ENCODE measurements around the gene NAXD.

The NAXD gene

DNA sequence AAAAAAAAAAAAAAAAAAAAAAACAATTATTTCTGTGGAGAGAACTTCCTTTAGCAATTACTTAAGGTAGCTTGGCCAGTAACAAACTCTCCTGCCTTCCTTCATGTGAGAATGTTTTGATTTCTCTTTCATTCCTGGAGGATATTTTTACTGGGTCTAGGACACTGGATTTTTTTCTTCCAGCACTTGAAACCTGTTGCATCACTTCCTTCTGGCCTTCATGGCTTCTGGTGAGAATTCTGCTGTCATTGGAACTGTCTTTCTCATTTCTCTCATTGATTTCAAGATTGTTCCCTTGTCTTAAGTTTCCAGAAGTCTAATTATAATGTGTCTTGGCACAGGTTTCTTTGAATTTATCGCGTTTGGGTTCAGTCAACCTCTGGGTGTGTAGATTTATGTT, 34.5 kb upstream of the NAXD start:
- no peak overlapping the region for H3K27ac ChIP-seq
- TF ChIP-seq, protein P1, sequence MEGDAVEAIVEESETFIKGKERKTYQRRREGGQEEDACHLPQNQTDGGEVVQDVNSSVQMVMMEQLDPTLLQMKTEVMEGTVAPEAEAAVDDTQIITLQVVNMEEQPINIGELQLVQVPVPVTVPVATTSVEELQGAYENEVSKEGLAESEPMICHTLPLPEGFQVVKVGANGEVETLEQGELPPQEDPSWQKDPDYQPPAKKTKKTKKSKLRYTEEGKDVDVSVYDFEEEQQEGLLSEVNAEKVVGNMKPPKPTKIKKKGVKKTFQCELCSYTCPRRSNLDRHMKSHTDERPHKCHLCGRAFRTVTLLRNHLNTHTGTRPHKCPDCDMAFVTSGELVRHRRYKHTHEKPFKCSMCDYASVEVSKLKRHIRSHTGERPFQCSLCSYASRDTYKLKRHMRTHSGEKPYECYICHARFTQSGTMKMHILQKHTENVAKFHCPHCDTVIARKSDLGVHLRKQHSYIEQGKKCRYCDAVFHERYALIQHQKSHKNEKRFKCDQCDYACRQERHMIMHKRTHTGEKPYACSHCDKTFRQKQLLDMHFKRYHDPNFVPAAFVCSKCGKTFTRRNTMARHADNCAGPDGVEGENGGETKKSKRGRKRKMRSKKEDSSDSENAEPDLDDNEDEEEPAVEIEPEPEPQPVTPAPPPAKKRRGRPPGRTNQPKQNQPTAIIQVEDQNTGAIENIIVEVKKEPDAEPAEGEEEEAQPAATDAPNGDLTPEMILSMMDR (conservative IDR thresholded peaks at IDR 0.05; ENCODE audit: low read depth): no peak
- ChIA-PET CTCF (no interaction called here), POLR2A (ENCODE audit: low non-redundant PET) (no interaction called here)
- no peak for DNase-seq (ENCODE audit: low spot score)

DNA sequence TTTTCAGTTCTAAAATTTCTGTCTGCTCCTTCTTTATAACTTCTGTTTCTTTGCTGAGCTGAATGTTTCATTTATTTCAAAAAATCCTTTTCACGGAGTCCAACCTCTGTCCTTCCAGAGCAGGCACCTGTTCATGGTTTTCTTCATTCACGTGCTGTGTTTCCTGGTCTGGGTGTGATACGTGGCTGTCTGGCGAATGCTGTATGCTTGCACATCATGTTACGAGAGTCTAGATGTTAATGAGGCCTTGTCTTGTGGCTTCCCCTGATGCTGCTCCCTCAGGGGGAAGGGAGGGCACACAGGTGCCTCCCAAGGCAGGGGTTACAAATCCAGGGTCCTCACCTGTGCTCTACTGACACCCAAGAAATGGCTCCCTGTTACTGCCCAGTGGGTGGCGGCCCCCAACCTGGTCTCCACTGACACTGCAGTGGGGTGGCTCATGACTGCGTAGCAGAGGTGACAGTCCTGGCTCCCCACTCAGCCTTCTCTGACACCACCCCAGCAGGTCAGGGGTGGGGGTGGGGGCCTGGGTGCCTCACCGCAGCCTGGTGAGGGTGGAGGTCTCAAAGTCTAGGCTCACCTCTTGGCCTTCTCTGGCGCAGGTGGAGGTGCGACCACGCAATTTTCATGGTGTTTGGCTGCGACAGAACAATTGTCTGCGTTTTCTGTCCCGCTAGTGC, 33.7 kb upstream of the NAXD start:
- CTCF ChIA-PET: no interaction called here
- no peak for DNase-seq (ENCODE audit: low spot score)
- no peak overlapping the region for H3K27ac ChIP-seq
- TF ChIP-seq, protein P1 (conservative IDR thresholded peaks at IDR 0.05; ENCODE audit: low read depth): no peak
- POLR2A ChIA-PET (ENCODE audit: low non-redundant PET): no interaction called here

DNA sequence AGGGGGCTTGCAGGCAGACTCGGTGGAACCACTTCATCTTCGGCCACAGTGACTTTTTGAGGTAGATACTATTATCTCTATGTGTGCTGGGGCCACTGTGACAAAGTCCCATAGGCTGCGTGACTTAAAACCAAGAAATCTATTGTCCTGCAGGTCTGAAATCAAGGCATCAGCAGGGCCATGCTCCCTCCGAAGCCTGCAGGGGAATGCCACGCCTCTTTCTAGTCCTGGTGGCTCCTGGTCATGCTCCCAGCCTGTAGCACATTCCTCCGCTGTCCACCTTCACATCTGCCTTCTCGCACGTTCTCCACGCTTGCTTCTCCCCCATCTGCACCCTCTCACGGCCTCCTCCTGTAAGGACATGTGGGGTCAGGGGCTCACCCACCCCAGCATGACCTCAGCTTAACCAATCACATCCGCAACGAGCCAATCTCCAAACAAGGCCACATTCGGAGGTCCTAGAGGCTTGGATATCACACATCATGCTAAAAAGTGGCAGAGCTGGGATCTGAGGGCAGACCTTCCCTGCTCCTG, 32.9 kb upstream of the NAXD start:
- TF ChIP-seq, protein P1 (conservative IDR thresholded peaks at IDR 0.05; ENCODE audit: low read depth): no peak
- ChIA-PET CTCF (no interaction called here), POLR2A (ENCODE audit: low non-redundant PET) (no interaction called here)
- DNase-seq (ENCODE audit: low spot score): no peak
- H3K27ac ChIP-seq: no peak overlapping the region

DNA sequence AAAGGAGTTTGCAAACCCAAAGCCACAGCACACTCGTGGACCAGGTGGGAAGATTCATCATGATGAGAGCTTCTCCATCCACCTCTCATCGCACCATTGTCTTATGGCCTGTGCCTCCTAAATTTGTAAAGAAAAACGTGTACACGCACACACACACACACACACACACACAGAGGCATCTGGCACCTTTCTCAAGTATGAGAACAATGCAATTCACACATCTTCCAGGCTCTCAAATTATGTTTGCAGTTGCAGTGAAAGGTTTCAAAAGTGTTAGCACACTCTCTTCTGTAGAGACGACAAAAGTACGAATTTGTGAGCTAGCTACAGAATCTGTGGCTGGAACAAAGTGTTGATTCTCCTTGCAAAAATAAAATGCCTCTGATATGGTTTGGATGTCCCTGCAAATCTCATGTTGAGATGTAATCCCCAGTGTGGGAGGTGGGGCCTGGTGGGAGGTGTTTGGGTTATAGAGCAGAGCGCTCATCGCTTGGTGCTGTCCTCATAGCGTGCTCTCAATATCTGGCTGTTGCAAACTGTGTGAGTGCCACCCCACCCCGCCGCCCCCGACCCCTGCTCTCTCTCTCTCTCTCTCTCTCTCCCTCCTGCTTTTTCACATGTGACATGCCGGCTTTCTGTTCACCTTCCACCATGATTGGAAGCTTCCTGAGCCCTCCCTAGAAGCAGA, 32.0 kb upstream of the NAXD start:
- TF ChIP-seq, protein P1 (conservative IDR thresholded peaks at IDR 0.05; ENCODE audit: low read depth): no peak
- no peak overlapping the region for H3K27ac ChIP-seq
- CTCF ChIA-PET: interaction anchor here (0.6 kb wide), 1 partner anchor 255 kb away, joined by 3 read pairs; no protein-coding TSS in a partner anchor
- POLR2A ChIA-PET (ENCODE audit: low non-redundant PET): no interaction called here
- DNase-seq (ENCODE audit: low spot score): no peak

DNA sequence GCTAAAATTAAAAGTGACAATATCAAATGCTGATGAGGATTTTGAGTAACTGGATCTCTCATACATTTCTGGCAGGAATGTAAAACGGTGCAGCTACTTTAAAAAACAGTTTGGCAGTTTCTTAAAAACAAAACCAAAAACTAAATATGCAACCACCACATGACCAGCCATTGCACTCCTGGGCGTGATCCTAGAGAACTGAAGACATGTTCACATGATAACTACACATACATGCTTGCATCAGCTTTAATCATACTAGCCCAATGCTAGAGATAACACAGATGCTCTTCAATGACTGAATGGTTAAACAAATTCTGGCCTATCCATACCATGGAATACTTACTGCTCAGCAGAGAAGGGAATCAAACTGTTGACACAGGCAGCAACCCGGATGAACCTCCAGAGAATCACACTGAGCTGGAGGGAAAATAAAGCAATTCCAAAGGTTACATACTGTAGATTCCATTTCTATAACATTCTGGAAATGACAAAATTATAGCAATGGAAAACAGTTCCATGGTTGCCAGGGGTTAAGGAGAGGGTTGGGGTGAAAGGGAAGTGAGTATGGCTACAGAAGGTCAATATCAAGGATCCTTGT, 25.5 kb upstream of the NAXD start:
- DNase-seq (ENCODE audit: low spot score): no peak
- CTCF ChIA-PET: interaction anchor here (0.6 to 0.7 kb wide), 4 partner anchors 20 to 207 kb away, joined by 3 to 5 read pairs (median 3); no protein-coding TSS in a partner anchor
- POLR2A ChIA-PET (ENCODE audit: low non-redundant PET): interaction anchor here (0.7 kb wide), 1 partner anchor 125 kb away, joined by 3 read pairs; no protein-coding TSS in a partner anchor
- no peak overlapping the region for H3K27ac ChIP-seq
- TF ChIP-seq, protein P1 (conservative IDR thresholded peaks at IDR 0.05; ENCODE audit: low read depth): no peak

DNA sequence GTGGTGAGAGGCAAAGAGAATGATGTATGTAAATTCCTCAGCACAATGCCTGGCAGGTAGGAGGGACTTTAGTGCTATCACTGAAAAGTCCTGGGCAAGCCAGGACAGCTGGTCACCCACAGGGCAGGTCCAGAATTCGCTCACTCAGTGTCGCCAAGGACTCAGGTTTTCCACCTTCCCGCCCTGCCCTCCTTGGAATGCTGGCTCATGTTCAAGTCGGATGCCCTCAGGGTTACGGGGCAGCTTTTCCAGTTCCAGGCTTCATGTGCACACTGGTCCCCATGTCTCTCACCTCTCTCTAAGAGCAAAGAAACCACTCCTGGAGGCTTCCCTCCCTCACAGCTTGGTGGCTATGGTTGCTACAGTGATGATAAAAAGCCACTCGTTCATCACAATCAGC, 24.8 kb upstream of the NAXD start:
- DNase-seq (ENCODE audit: low spot score): peak; percentile 53
- TF ChIP-seq, protein P1 (conservative IDR thresholded peaks at IDR 0.05; ENCODE audit: low read depth): no peak
- CTCF ChIA-PET: interaction anchor here (0.6 to 0.7 kb wide), 3 partner anchors 79 to 1864 kb away, joined by 3 read pairs; no protein-coding TSS in a partner anchor
- POLR2A ChIA-PET (ENCODE audit: low non-redundant PET): interaction anchor here (0.7 kb wide), 1 partner anchor 125 kb away, joined by 3 read pairs; no protein-coding TSS in a partner anchor
- peak overlapping the region; percentile 19; the same call in 1 of the 2 replicates for H3K27ac ChIP-seq
